Trophoblast cell (in vitro differentiated cells and primary cell): Measurements from ENCODE around the gene PLEKHH1.

Experiments used
- DNase-seq, 2 donors: peaks; one replicate each; pipeline ENCODE4 v3.0.0-alpha.2; 2016
- H2AFZ ChIP-seq: 2 replicates; pipeline ENCODE4 v1.6.1; 2013; ENCODE audit warnings: low read length, moderate library complexity, mild to moderate bottlenecking; ENCODE audit not compliant: insufficient read depth, poor library complexity
- H2AK5ac ChIP-seq: 2 replicates; pipeline ENCODE4 v1.6.1; 2013; ENCODE audit warnings: mild to moderate bottlenecking, low read length
- H2BK120ac ChIP-seq: 2 replicates; pipeline ENCODE4 v1.6.1; 2013; ENCODE audit warnings: low read length, mild to moderate bottlenecking, moderate library complexity; ENCODE audit not compliant: insufficient read depth, poor library complexity
- H2BK12ac ChIP-seq: 2 replicates; pipeline ENCODE4 v1.6.1; 2013; ENCODE audit warnings: mild to moderate bottlenecking, low read length, moderate library complexity
- H2BK5ac ChIP-seq: 2 replicates; pipeline ENCODE4 v1.6.1; 2013; ENCODE audit warnings: low read length, low read depth, moderate library complexity, mild to moderate bottlenecking; ENCODE audit not compliant: poor library complexity
- H3K14ac ChIP-seq: 2 replicates; pipeline ENCODE4 v1.6.1; 2013; ENCODE audit warnings: mild to moderate bottlenecking, low read length
- H3K18ac ChIP-seq: 2 replicates; pipeline ENCODE4 v1.6.1; 2013; ENCODE audit warnings: mild to moderate bottlenecking, low read length
- H3K23ac ChIP-seq: 2 replicates; pipeline ENCODE4 v1.6.1; 2013; ENCODE audit warnings: low read length
- H3K27ac ChIP-seq: 2 replicates; pipeline ENCODE4 v1.5.1; 2013; ENCODE audit warnings: low read depth, mild to moderate bottlenecking, inconsistent platforms, low read length, moderate library complexity
- H3K27me3 ChIP-seq: 2 replicates; pipeline ENCODE4 v1.6.1; 2013; ENCODE audit warnings: inconsistent platforms, mild to moderate bottlenecking, low read length, moderate library complexity; ENCODE audit not compliant: insufficient read depth
- H3K36me3 ChIP-seq, 2 experiments: 1 replicate in 1 of 2; 2 replicates in 1 of 2; pipeline ENCODE4 v1.6.1; 2013; ENCODE audit warnings: low read length in 2 of 2, mild to moderate bottlenecking in 2 of 2, moderate library complexity in 1 of 2; ENCODE audit not compliant: insufficient read depth in 2 of 2, control insufficient read depth in 1 of 2
- H3K4ac ChIP-seq: 2 replicates; pipeline ENCODE4 v1.6.1; 2013; ENCODE audit warnings: low read depth, mild to moderate bottlenecking, low read length, moderate library complexity
- H3K4me1 ChIP-seq, 2 experiments: 1 replicate in 1 of 2; 2 replicates in 1 of 2; pipeline ENCODE4 v1.6.1; 2013; ENCODE audit warnings: low read length in 2 of 2, mild to moderate bottlenecking in 2 of 2, moderate library complexity in 1 of 2; ENCODE audit not compliant: insufficient read depth in 2 of 2, control insufficient read depth in 1 of 2
- H3K4me2 ChIP-seq: 2 replicates; pipeline ENCODE4 v1.6.1; 2013; ENCODE audit warnings: inconsistent platforms, mild to moderate bottlenecking, low read length, moderate library complexity
- H3K4me3 ChIP-seq: 2 replicates; pipeline ENCODE4 v1.5.1; 2013; ENCODE audit warnings: mild to moderate bottlenecking, low read depth, low read length, inconsistent platforms
- H3K79me1 ChIP-seq: one replicate; pipeline ENCODE4 v1.6.1; 2013; ENCODE audit warnings: low read length
- H3K79me2 ChIP-seq: 2 replicates; pipeline ENCODE4 v1.6.1; 2013; ENCODE audit warnings: low read length, mild to moderate bottlenecking; ENCODE audit not compliant: control insufficient read depth, insufficient read depth, poor library complexity
- H3K9ac ChIP-seq: 2 replicates; pipeline ENCODE4 v1.6.1; 2013; ENCODE audit warnings: mild to moderate bottlenecking, low read length
- H3K9me3 ChIP-seq: 2 replicates; pipeline ENCODE4 v1.6.1; 2013; ENCODE audit warnings: low read depth, mild to moderate bottlenecking, control low read depth, inconsistent platforms, low read length; ENCODE audit not compliant: insufficient read depth
- H4K12ac ChIP-seq: 2 replicates; pipeline ENCODE4 v1.6.1; 2013; ENCODE audit warnings: low read depth, mild to moderate bottlenecking, low read length, moderate library complexity
- H4K8ac ChIP-seq: 2 replicates; pipeline ENCODE4 v1.6.1; 2013; ENCODE audit warnings: low read depth, mild to moderate bottlenecking, low read length, moderate library complexity
- H4K91ac ChIP-seq: one replicate; pipeline ENCODE4 v1.6.1; 2013; ENCODE audit warnings: low read depth, mild to moderate bottlenecking, low read length, moderate library complexity
- WGBS: extraction: QIAGEN DNeasy Blood & Tissue Kit; methylation state at CpG from one replicate; pipeline ENCODE4 v1.1.7; 2013; ENCODE audit warnings: missing lambda C conversion rate; ENCODE audit not compliant: insufficient read length, insufficient coverage; ENCODE audit errors: extremely low coverage; 5-methylcytosine and 5-hydroxymethylcytosine counted together

PLEKHH1 gene

GRCh38 chr14:67602995-67603545 is 70.0 kb downstream of the PLEKHH1 start:
- peak overlapping the region; percentile 45 for H2AFZ ChIP-seq
- H2BK12ac ChIP-seq = no peak overlapping the region
- no peak overlapping the region for H2BK120ac ChIP-seq
- H2BK5ac ChIP-seq = no peak overlapping the region
- no peak overlapping the region for H3K18ac ChIP-seq
- no peaks in the 10 kb centered on the region for H3K36me3 ChIP-seq
- no peak overlapping the region for H3K4me2 ChIP-seq
- H4K8ac ChIP-seq = no peak overlapping the region
- DNase-seq = peak in 1 of 2 donors; percentile 47
- no peak overlapping the region for H3K23ac ChIP-seq
- no peak overlapping the region for H2AK5ac ChIP-seq
- H3K4me1 ChIP-seq = no peaks in the 10 kb centered on the region
- H3K9ac ChIP-seq = no peak overlapping the region
- no peak overlapping the region for H3K14ac ChIP-seq
- H3K27ac ChIP-seq = no peak overlapping the region
- H3K4ac ChIP-seq = no peak overlapping the region
- peaks cover 2% of the 10 kb centered on the region for H3K79me1 ChIP-seq
- no peaks in the 10 kb centered on the region for H3K9me3 ChIP-seq
- WGBS = no CpG with 5 or more reads among the region's 5 CpGs
- no peak overlapping the region for H4K12ac ChIP-seq
- H4K91ac ChIP-seq = no peak overlapping the region
- no peaks in the 10 kb centered on the region for H3K79me2 ChIP-seq
- H3K27me3 ChIP-seq = no peaks in the 10 kb centered on the region
- H3K4me3 ChIP-seq = no peak overlapping the region

DNA sequence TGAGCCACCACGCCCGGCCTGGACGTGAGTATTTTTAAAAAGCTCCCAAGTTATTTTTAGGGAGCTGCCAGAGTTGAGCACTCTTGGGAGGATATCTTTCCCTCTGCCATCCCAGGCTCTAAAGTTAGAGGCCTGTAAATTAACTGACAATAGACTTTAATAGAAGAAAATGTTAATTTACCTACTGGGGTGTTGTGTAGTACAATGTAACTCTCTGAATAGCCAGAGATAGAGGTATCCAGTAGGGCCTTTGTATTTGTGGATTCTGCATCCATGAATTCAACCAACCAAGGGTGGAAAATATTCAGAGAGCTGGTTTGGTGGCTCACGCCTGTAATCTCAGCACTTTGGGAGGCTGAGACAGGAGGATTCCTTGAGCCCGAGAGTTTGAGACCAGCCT is 74.6 kb downstream of the PLEKHH1 start:
- no peak overlapping the region for H2AK5ac ChIP-seq
- no peaks in the 10 kb centered on the region for H3K27me3 ChIP-seq
- no peak overlapping the region for H3K18ac ChIP-seq
- no peak for DNase-seq
- H2AFZ ChIP-seq = no peak overlapping the region
- H3K4me3 ChIP-seq = no peak overlapping the region
- no peak overlapping the region for H3K27ac ChIP-seq
- H4K8ac ChIP-seq = no peak overlapping the region
- H3K9me3 ChIP-seq = no peaks in the 10 kb centered on the region
- H3K4ac ChIP-seq = no peak overlapping the region
- H3K4me2 ChIP-seq = no peak overlapping the region
- no peak overlapping the region for H3K14ac ChIP-seq
- no peak overlapping the region for H2BK5ac ChIP-seq
- no peak overlapping the region for H4K91ac ChIP-seq
- H3K79me1 ChIP-seq = no peaks in the 10 kb centered on the region
- H4K12ac ChIP-seq = no peak overlapping the region
- H3K79me2 ChIP-seq = no peaks in the 10 kb centered on the region
- no peak overlapping the region for H3K23ac ChIP-seq
- H3K36me3 ChIP-seq = no peaks in the 10 kb centered on the region
- no peaks in the 10 kb centered on the region for H3K4me1 ChIP-seq
- no CpG with 5 or more reads among the region's 5 CpGs for WGBS
- no peak overlapping the region for H2BK12ac ChIP-seq
- H3K9ac ChIP-seq = no peak overlapping the region
- H2BK120ac ChIP-seq = no peak overlapping the region

- no peak overlapping the region for H2AK5ac ChIP-seq
- no peaks in the 10 kb centered on the region for H3K79me2 ChIP-seq
- no CpG with 5 or more reads among the region's 10 CpGs for WGBS
- no peaks in the 10 kb centered on the region for H3K9me3 ChIP-seq
- H3K27me3 ChIP-seq = no peaks in the 10 kb centered on the region
- H2BK5ac ChIP-seq = no peak overlapping the region
- H3K14ac ChIP-seq = no peak overlapping the region
- H3K4me3 ChIP-seq = no peak overlapping the region
- no peak overlapping the region for H4K12ac ChIP-seq
- H3K23ac ChIP-seq = no peak overlapping the region
- no peak overlapping the region for H2BK120ac ChIP-seq
- no peaks in the 10 kb centered on the region for H3K36me3 ChIP-seq
- no peak for DNase-seq
- H2BK12ac ChIP-seq = no peak overlapping the region
- no peaks in the 10 kb centered on the region for H3K79me1 ChIP-seq
- H4K91ac ChIP-seq = no peak overlapping the region
- no peak overlapping the region for H2AFZ ChIP-seq
- H3K4me2 ChIP-seq = no peak overlapping the region
- no peak overlapping the region for H3K9ac ChIP-seq
- H3K18ac ChIP-seq = no peak overlapping the region
- H3K4me1 ChIP-seq = no peaks in the 10 kb centered on the region
- no peak overlapping the region for H4K8ac ChIP-seq
- H3K4ac ChIP-seq = no peak overlapping the region
- H3K27ac ChIP-seq = no peak overlapping the region
Measured at GRCh38 chr14:67609642-67610310, 76.7 kb downstream of the PLEKHH1 start.

DNA sequence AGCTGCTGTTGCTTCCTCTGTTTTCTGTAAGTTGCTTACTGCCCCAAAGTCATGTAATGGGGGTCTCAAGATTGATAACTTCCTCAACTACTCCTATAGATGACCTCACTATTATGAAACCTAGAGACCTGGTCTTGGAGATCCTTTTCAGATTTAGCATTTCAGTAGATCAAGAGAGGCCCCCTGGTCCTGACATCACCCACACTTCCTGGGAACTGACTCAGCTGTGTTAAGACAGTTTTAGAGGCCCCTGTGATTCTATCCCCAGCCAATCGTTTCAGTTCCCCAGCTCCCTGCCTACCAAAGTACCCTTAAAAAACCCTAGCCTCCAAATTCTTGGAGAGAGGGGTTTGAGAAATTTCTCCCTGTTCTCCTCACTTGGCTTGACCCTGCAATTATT is 77.4 kb downstream of the PLEKHH1 start:
- Histone ChIP-seq H3K4ac (no peak overlapping the region), H3K27ac (no peak overlapping the region), H2BK12ac (no peak overlapping the region), H3K14ac (no peak overlapping the region), H4K91ac (no peak overlapping the region), H4K8ac (no peak overlapping the region), H2AFZ (no peak overlapping the region), H3K9me3 (no peaks in the 10 kb centered on the region), H3K27me3 (no peaks in the 10 kb centered on the region), H3K4me3 (no peak overlapping the region), H3K79me2 (no peaks in the 10 kb centered on the region), H3K4me1 (no peaks in the 10 kb centered on the region), H3K4me2 (no peak overlapping the region), H2BK120ac (no peak overlapping the region), H2BK5ac (no peak overlapping the region), H3K9ac (no peak overlapping the region), H3K18ac (no peak overlapping the region), H3K23ac (no peak overlapping the region), H2AK5ac (no peak overlapping the region), H4K12ac (no peak overlapping the region), H3K79me1 (no peaks in the 10 kb centered on the region), H3K36me3 (no peaks in the 10 kb centered on the region)
- no CpG with 5 or more reads among the region's 1 CpG for WGBS
- no peak for DNase-seq
